ENCODE data around the gene PHLDA2. TPM values are rescaled to one million over a fixed set of nuclear protein-coding genes. Genes with fewer than 3 reads are reported as not detected.
A peak's percentile ranks its signal among the peaks of the same experiment; 100 is the strongest.

The PHLDA2 gene
- total and polyA plus RNA-seq, 9 of the 15 experiments (the other 6 are each of a cell fraction or from before 2014, with no cell fraction given): 0.43 to 42.4 (median 4.7) TPM

GRCh38 chr11:2891326-2892214, 37.6 kb downstream of the PHLDA2 start (continued):
- TF ChIP-seq HNRNPLL (IDR thresholded peaks at IDR 0.05; ENCODE audit: low read depth, low read length, poor library complexity, severe bottlenecking) (no peak), HDGF (IDR thresholded peaks at IDR 0.05) (peak; percentile 83), NONO (IDR thresholded peaks at IDR 0.05; ENCODE audit: low read depth in 2 of 2, low read length in 1 of 2) (no peak), MYC (IDR thresholded peaks at IDR 0.05; ENCODE audit: low read depth, low read length) (no peak), MYC (CRISPR knock-in tag; IDR thresholded peaks at IDR 0.05; ENCODE audit: borderline replicate concordance, low read depth) (no peak), ZBTB7A (IDR thresholded peaks at IDR 0.05; ENCODE audit: borderline replicate concordance, control insufficient read depth, low read depth, low read length) (peak; percentile 90), ZNF583 (CRISPR knock-in tag; IDR thresholded peaks at IDR 0.05) (peak; percentile 27; the same call in 1 of the 2 replicates), ZC3H11A (IDR thresholded peaks at IDR 0.05; ENCODE audit: low read depth, low read length) (no peak), ZNF445 (CRISPR knock-in tag; IDR thresholded peaks at IDR 0.05; ENCODE audit: low read depth) (no peak), ZNF143 (CRISPR knock-in tag; IDR thresholded peaks at IDR 0.05) (no peak), HDAC8 (tag; IDR thresholded peaks at IDR 0.05) (no peak), MYNN (IDR thresholded peaks at IDR 0.05) (no peak), MYNN (CRISPR knock-in tag; IDR thresholded peaks at IDR 0.05) (no peak), ATF3 (IDR thresholded peaks at IDR 0.05) (no peak), ATF3 (CRISPR knock-in tag; conservative IDR thresholded peaks at IDR 0.05) (no peak), ZNF121 (CRISPR knock-in tag; conservative IDR thresholded peaks at IDR 0.05) (peak; percentile 22; the same call in 1 of the 2 replicates), FOXP4 (CRISPR knock-in tag; IDR thresholded peaks at IDR 0.05; ENCODE audit: borderline replicate concordance) (peak; percentile 83; the same call in 1 of the 2 replicates), ZMIZ1 (IDR thresholded peaks at IDR 0.05; ENCODE audit: low read depth in 2 of 2, low read length in 2 of 2) (no peak), ZFX (CRISPR knock-in tag; IDR thresholded peaks at IDR 0.05) (peak; percentile 38), BRF1 (IDR thresholded peaks at IDR 0.05; ENCODE audit: borderline replicate concordance, extremely low read depth, insufficient read length) (no peak), NR2C1 (IDR thresholded peaks at IDR 0.05) (no peak), NR2C1 (tag; IDR thresholded peaks at IDR 0.05) (no peak)

All from K562 (cell line).